ENCODE data around the gene TMA7B.

- TF ChIP-seq POLR2A (IDR thresholded peaks at IDR 0.05) (no peak), CTCF (IDR thresholded peaks at IDR 0.05) (no peak)
Measured at GRCh38 chr22:39965748-39966147, 5.6 kb downstream of the TMA7B start.

Data from tibial nerve (tissue), 3 donors.